ENCODE results near the gene AZU1. TPM values are rescaled to one million over a fixed set of nuclear protein-coding genes. Genes with fewer than 3 reads are reported as not detected.

AZU1 gene
- total RNA-seq, 2 donors from 2014 or later: 1.1 TPM; not detected in 1

GRCh38 chr19:821825-822503 is 5.7 kb upstream of the AZU1 start, which contains the start of gene PLPPR3:
PLPPR3 (minus strand) TSS chr19:821955; CDS start chr19:821559, 396 bp downstream.
- no peaks in the 10 kb centered on the region for H3K9me3 ChIP-seq
- H3K27ac ChIP-seq: no peak within 1 kb of the TSS
- DNase-seq (ENCODE audit: low spot score) (no peak), ATAC-seq (ENCODE audit: insufficient number of reproducible peaks, low FRiP score, low read depth) (no peak)
- peaks cover 6 to 8% of the 10 kb centered on the region in 2 donors for H3K4me1 ChIP-seq (ENCODE audit: control insufficient read depth in 1 of 2, low read depth in 2 of 2)
- no peaks in the 10 kb centered on the region for H3K36me3 ChIP-seq
- H3K27me3 ChIP-seq (replicated peaks; ENCODE audit: insufficient read depth): peaks cover 12% of the 10 kb centered on the region
- no peak for TF ChIP-seq CTCF (IDR thresholded peaks at IDR 0.05)
- H3K4me3 ChIP-seq: peak within 1 kb of the TSS; percentile 53

GRCh38 chr19:823565-824121 is 4.0 kb upstream of the AZU1 start:
- no peak overlapping the region for H3K27ac ChIP-seq
- H3K36me3 ChIP-seq: no peaks in the 10 kb centered on the region
- peaks cover 6 to 8% of the 10 kb centered on the region in 2 donors for H3K4me1 ChIP-seq (ENCODE audit: control insufficient read depth in 1 of 2, low read depth in 2 of 2)
- no peaks in the 10 kb centered on the region for H3K9me3 ChIP-seq
- no peak overlapping the region for H3K4me3 ChIP-seq
- peaks cover 12% of the 10 kb centered on the region for H3K27me3 ChIP-seq (replicated peaks; ENCODE audit: insufficient read depth)
- TF ChIP-seq CTCF (IDR thresholded peaks at IDR 0.05): no peak
- ATAC-seq (ENCODE audit: insufficient number of reproducible peaks, low FRiP score, low read depth) (no peak), DNase-seq (ENCODE audit: low spot score) (no peak)

GRCh38 chr19:824885-825284 is 2.8 kb upstream of the AZU1 start:
- ATAC-seq (ENCODE audit: insufficient number of reproducible peaks, low FRiP score, low read depth): no peak

GRCh38 chr19:825897-826644 is 1.6 kb upstream of the AZU1 start:
- ATAC-seq (ENCODE audit: insufficient number of reproducible peaks, low FRiP score, low read depth) (no peak), DNase-seq (ENCODE audit: low spot score) (no peak)
- H3K4me3 ChIP-seq: no peak overlapping the region
- no peak overlapping the region for H3K27ac ChIP-seq
- TF ChIP-seq CTCF (IDR thresholded peaks at IDR 0.05): no peak
- no peaks in the 10 kb centered on the region for H3K36me3 ChIP-seq
- H3K27me3 ChIP-seq (replicated peaks; ENCODE audit: insufficient read depth): peaks cover 12% of the 10 kb centered on the region
- H3K9me3 ChIP-seq: no peaks in the 10 kb centered on the region
- peaks cover 6 to 8% of the 10 kb centered on the region in 2 donors for H3K4me1 ChIP-seq (ENCODE audit: control insufficient read depth in 1 of 2, low read depth in 2 of 2)

More at GRCh38 chr19:824885-825284, 2.8 kb upstream of the AZU1 start:
- peaks cover 6 to 8% of the 10 kb centered on the region in 2 donors for H3K4me1 ChIP-seq (ENCODE audit: control insufficient read depth in 1 of 2, low read depth in 2 of 2)
- no peak for DNase-seq (ENCODE audit: low spot score)
- no peak overlapping the region for H3K27ac ChIP-seq
- no peak for TF ChIP-seq CTCF (IDR thresholded peaks at IDR 0.05)
- H3K36me3 ChIP-seq: no peaks in the 10 kb centered on the region
- H3K27me3 ChIP-seq (replicated peaks; ENCODE audit: insufficient read depth): peaks cover 12% of the 10 kb centered on the region
- H3K4me3 ChIP-seq: no peak overlapping the region
- no peaks in the 10 kb centered on the region for H3K9me3 ChIP-seq

- ATAC-seq (ENCODE audit: insufficient number of reproducible peaks, low FRiP score, low read depth) (no peak), DNase-seq (ENCODE audit: low spot score) (no peak)
- Histone ChIP-seq H3K9me3 (no peaks in the 10 kb centered on the region), H3K4me3 (no peak overlapping the region), H3K4me1 (ENCODE audit: control insufficient read depth in 1 of 2, low read depth in 2 of 2) (no peaks in the 10 kb centered on the region), H3K27me3 (replicated peaks; ENCODE audit: insufficient read depth) (peaks cover 8% of the 10 kb centered on the region), H3K36me3 (no peaks in the 10 kb centered on the region), H3K27ac (no peak overlapping the region)
- no peak for TF ChIP-seq CTCF (IDR thresholded peaks at IDR 0.05)
Observed at GRCh38 chr19:827314-827709, 325 bp upstream of the AZU1 start.
